Stimulated activated memory B cell treated with anti-CD40 and anti-IgM and Interleukin-4, amounts not matched to agents 10 μg/mL and 1 μg/mL and 100 μg/mL, for 72 hours (primary cell): ENCODE measurements around the gene NPAS3.

ENCODE experiments used
- ATAC-seq: fragments of 150-1000 bp; cut with Tn5 transposase; 2 replicates; pipeline ENCODE4 v1.10.0; 2021
- H3K27ac Mint-ChIP-seq: one replicate; pipeline ENCODE4 v1.8.0; 2022; ENCODE audit warnings: mild to moderate bottlenecking, mixed read lengths
- H3K27me3 Mint-ChIP-seq: one replicate; pipeline ENCODE4 v1.8.0; 2022; ENCODE audit warnings: mixed read lengths
- H3K36me3 Mint-ChIP-seq: one replicate; pipeline ENCODE4 v1.8.0; 2022; ENCODE audit warnings: mixed read lengths
- H3K4me1 Mint-ChIP-seq: one replicate; pipeline ENCODE4 v1.8.0; 2022; ENCODE audit warnings: mixed read lengths
- H3K4me3 Mint-ChIP-seq: one replicate; pipeline ENCODE4 v1.8.0; 2022; ENCODE audit warnings: mild to moderate bottlenecking, moderate library complexity, mixed read lengths
- H3K9me3 Mint-ChIP-seq: one replicate; pipeline ENCODE4 v1.8.0; 2022; ENCODE audit warnings: mixed read lengths

Gene NPAS3

DNA sequence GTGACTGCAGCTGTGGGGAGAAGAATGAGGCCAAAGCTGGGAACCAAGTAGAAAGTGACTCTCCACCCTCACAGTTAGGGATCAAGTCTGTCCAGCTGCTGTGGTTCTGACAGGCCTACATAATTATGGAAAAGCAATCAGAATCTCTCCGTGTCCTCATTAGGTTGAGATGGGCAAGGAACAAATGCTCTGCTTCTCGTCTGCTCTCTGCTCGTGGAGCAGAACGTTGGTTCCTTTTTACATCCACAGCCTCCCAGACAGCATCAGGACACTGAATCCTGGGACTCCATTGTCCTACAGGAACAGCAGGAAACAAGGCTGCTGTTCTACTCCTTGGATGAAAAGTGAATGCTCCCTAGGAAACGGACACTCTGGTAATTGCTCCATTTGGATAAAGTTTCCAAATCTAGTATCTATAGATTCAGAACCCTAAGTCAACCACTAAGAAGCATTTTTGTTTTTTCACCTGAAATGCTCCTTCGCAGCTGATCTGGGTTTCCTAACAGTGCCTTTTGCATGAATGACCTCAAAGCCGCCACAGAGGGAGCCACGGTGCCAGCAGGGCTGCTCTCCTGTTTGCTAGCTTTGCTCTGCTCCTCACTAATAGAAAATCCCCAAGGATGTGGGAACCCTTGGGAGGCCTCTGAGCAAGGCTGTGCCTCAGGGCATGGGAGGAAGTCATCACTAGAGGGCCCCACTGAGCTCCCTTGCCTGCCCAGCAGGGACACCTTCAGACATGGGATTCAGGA lies 910.2 kb downstream of the NPAS3 start:
- Mint-ChIP-seq H3K9me3 (peaks cover 5% of the 10 kb centered on the region), H3K36me3 (no peaks in the 10 kb centered on the region), H3K4me3 (no peak overlapping the region), H3K4me1 (no peaks in the 10 kb centered on the region), H3K27ac (no peak overlapping the region), H3K27me3 (no peaks in the 10 kb centered on the region)
- no peak for ATAC-seq

- Mint-ChIP-seq H3K36me3 (no peaks in the 10 kb centered on the region), H3K4me1 (no peaks in the 10 kb centered on the region), H3K9me3 (peaks cover 5% of the 10 kb centered on the region), H3K4me3 (no peak overlapping the region), H3K27ac (no peak overlapping the region), H3K27me3 (no peaks in the 10 kb centered on the region)
- no peak for ATAC-seq
These were observed 910.7 kb downstream of the NPAS3 start for GRCh38 chr14:33849455-33849801.

- Mint-ChIP-seq H3K4me3 (no peak overlapping the region), H3K27me3 (no peaks in the 10 kb centered on the region), H3K4me1 (no peaks in the 10 kb centered on the region), H3K36me3 (no peaks in the 10 kb centered on the region), H3K27ac (no peak overlapping the region), H3K9me3 (peaks cover 5% of the 10 kb centered on the region)
- no peak for ATAC-seq
These were observed 912.1 kb downstream of the NPAS3 start for GRCh38 chr14:33850826-33851225.

DNA sequence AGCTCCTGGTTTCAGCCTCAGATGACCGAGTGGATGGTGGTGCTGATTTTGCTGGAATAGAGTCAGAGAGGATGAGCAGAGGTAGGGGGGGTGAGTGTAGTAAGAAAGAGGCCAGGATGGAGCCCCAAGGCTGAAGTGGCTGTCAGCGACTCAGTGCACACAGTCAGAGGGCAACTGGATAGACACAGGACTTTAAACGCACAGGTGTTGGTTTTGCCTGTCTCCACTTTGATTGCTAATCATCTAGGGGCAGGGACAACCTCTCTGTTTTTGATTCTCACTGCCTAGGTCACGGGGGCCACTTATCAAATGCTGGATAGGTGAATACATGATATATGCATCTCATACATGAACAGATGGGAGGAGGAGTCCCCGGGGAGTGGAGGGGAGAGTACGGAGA lies 912.7 kb downstream of the NPAS3 start:
- Mint-ChIP-seq H3K36me3 (no peaks in the 10 kb centered on the region), H3K4me1 (no peaks in the 10 kb centered on the region), H3K27me3 (no peaks in the 10 kb centered on the region), H3K4me3 (no peak overlapping the region), H3K9me3 (peaks cover 1% of the 10 kb centered on the region), H3K27ac (no peak overlapping the region)
- ATAC-seq, result no peak

- Mint-ChIP-seq H3K9me3 (no peaks in the 10 kb centered on the region), H3K27ac (no peak overlapping the region), H3K4me3 (no peak overlapping the region), H3K27me3 (no peaks in the 10 kb centered on the region), H3K4me1 (no peaks in the 10 kb centered on the region), H3K36me3 (no peaks in the 10 kb centered on the region)
- ATAC-seq, result no peak
These were observed 913.3 kb downstream of the NPAS3 start for GRCh38 chr14:33851931-33852330.
